Epithelial cell of proximal tubule (primary cell): ENCODE data around the gene CACNG5. TPM values are rescaled to one million over a fixed set of nuclear protein-coding genes. Genes with fewer than 3 reads are reported as not detected.

Source experiments
- total RNA-seq: library from RNA; depleted of rRNA; stranded (reverse); fragments of >200 nt; gene quantifications from 2 replicates; pipeline ENCODE4 v1.2.3, GENCODE V29; 2015

Gene CACNG5
- total RNA-seq, 1 donor from 2014 or later, result not detected

Other genes with a start within 250 kb of the CACNG5 start
- 0.14 and 0.29 TPM in 2 replicates for gene CACNG4, start 129.6 kb downstream of the CACNG5 start, total RNA-seq
- gene CACNG1, start 209.4 kb downstream of the CACNG5 start, total RNA-seq, result not detected in 2 replicates